K562 (cell line): ENCODE results near the gene LYPLA2. TPM values are rescaled to one million over a fixed set of nuclear protein-coding genes. Genes with fewer than 3 reads are reported as not detected.

Experiments
- ATF1 ChIP-seq, 2 experiments: fragments of 450-650 bp in 1 of 2; IDR thresholded peaks; 2 replicates each; pipeline ENCODE4 v1.6.1; 2016; ENCODE audit warnings: missing compliant biosample characterization in 1 of 2, missing genetic modification characterization in 1 of 2
- BRD9 ChIP-seq: fragments of 450-650 bp; IDR thresholded peaks from 2 replicates; pipeline ENCODE4 v1.6.1; 2018; ENCODE audit warnings: low read depth; ENCODE audit not compliant: partially characterized antibody
- CEBPB ChIP-seq: fragments of 450-650 bp; IDR thresholded peaks from 2 replicates; pipeline ENCODE4 v1.6.1; 2016; ENCODE audit warnings: missing genetic modification characterization, missing compliant biosample characterization
- CEBPG ChIP-seq, 3 experiments: fragments of 200-800 bp in 1 of 3; sonication (Bioruptor generic) in 1 of 3; sonication (generic) in 1 of 3; formaldehyde crosslinking in 1 of 3; IDR thresholded peaks in 2 of 3; conservative IDR thresholded peaks in 1 of 3; 2 replicates each; pipeline versions ENCODE4 v1.6.1 to v1.8.0; 2016 to 2022; ENCODE audit warnings: missing compliant biosample characterization in 2 of 3, missing genetic modification characterization in 2 of 3, mild to moderate bottlenecking in 1 of 3, missing genetic modification reagents in 1 of 3
- CREM ChIP-seq: IDR thresholded peaks from 2 replicates; pipeline ENCODE4 v1.6.1; 2014; ENCODE audit warnings: antibody characterized with exemption, low read depth
- E2F3 ChIP-seq: fragments of 250-450 bp; sonication (Bioruptor Pico); IDR thresholded peaks from 2 replicates; pipeline ENCODE4 v1.4.0; 2020; ENCODE audit warnings: mild to moderate bottlenecking
- HNRNPK ChIP-seq: fragments of 200-400 bp; formaldehyde crosslinking; IDR thresholded peaks from one replicate; pipeline ENCODE4 v1.6.1; 2018; ENCODE audit warnings: mild to moderate bottlenecking, low read depth, low read length; ENCODE audit not compliant: poor library complexity, severe bottlenecking
- JUN ChIP-seq, 2 experiments: sonication (generic) in 1 of 2; formaldehyde crosslinking in 1 of 2; IDR thresholded peaks; 2 replicates each; pipeline versions ENCODE4 v1.6.1 to v1.8.0; 2012 to 2022; ENCODE audit warnings: borderline replicate concordance in 2 of 2, mild to moderate bottlenecking in 2 of 2, improper control_type of control experiment in 1 of 2, low read depth in 1 of 2, low read length in 1 of 2, missing genetic modification reagents in 1 of 2
- MAFG ChIP-seq: fragments of 450-650 bp; conservative IDR thresholded peaks from 2 replicates; pipeline ENCODE4 v1.6.1; 2016; ENCODE audit warnings: missing genetic modification characterization, missing compliant biosample characterization
- MAZ ChIP-seq, 2 experiments: fragments of 450-650 bp in 1 of 2; sonication (generic) in 1 of 2; formaldehyde crosslinking; IDR thresholded peaks in 1 of 2; conservative IDR thresholded peaks in 1 of 2; 2 replicates each; pipeline versions ENCODE4 v1.4.0 to v1.5.0; 2020; ENCODE audit warnings: mild to moderate bottlenecking in 1 of 2, missing genetic modification reagents in 1 of 2
- MTA3 ChIP-seq: fragments of 450-650 bp; formaldehyde crosslinking; IDR thresholded peaks from 2 replicates; pipeline ENCODE4 v1.6.1; 2017; ENCODE audit warnings: mild to moderate bottlenecking, borderline replicate concordance
- NFE2L1 ChIP-seq: fragments of 450-650 bp; IDR thresholded peaks from 2 replicates; pipeline ENCODE4 v1.6.1; 2016; ENCODE audit warnings: missing genetic modification characterization, low read depth, mild to moderate bottlenecking, missing compliant biosample characterization, moderate library complexity, borderline replicate concordance
- NKRF ChIP-seq: fragments of 450-650 bp; IDR thresholded peaks from 2 replicates; pipeline ENCODE4 v1.6.1; 2016; ENCODE audit warnings: borderline replicate concordance
- PHTF2 ChIP-seq: fragments of 250-450 bp; sonication (Bioruptor Pico); IDR thresholded peaks from 2 replicates; pipeline ENCODE4 v1.5.0; 2021; ENCODE audit warnings: mild to moderate bottlenecking
- SIN3A ChIP-seq, 2 experiments: fragments of 150-350 bp in 1 of 2; IDR thresholded peaks; 2 replicates each; pipeline ENCODE4 v1.6.1; 2011 to 2016; ENCODE audit warnings: borderline replicate concordance in 2 of 2, low read depth in 2 of 2, low read length in 2 of 2, mild to moderate bottlenecking in 2 of 2, moderate library complexity in 2 of 2; ENCODE audit not compliant: control insufficient read depth in 1 of 2
- SP1 ChIP-seq: sonication (generic); formaldehyde crosslinking; IDR thresholded peaks from 2 replicates; pipeline ENCODE4 v1.8.1; 2022; ENCODE audit warnings: mild to moderate bottlenecking, missing genetic modification reagents
- SRF ChIP-seq, 2 experiments: fragments of 250-450, 450-650 bp in 1 of 2; sonication (Bioruptor Pico) in 1 of 2; sonication (generic) in 1 of 2; formaldehyde crosslinking; IDR thresholded peaks; 2 replicates each; pipeline versions ENCODE4 v1.5.0 to v1.5.1; 2020 to 2022; ENCODE audit warnings: mild to moderate bottlenecking in 1 of 2, missing genetic modification reagents in 1 of 2
- ZBTB7A ChIP-seq: IDR thresholded peaks from 2 replicates; pipeline ENCODE4 v1.6.1; 2011; ENCODE audit warnings: low read depth, mild to moderate bottlenecking, low read length, moderate library complexity, borderline replicate concordance; ENCODE audit not compliant: control insufficient read depth
- ZNF347 ChIP-seq: fragments of 450-650 bp; formaldehyde crosslinking; IDR thresholded peaks from 2 replicates; pipeline ENCODE4 v1.4.0; 2020; ENCODE audit warnings: low read depth, mild to moderate bottlenecking, moderate library complexity
- polyA plus RNA-seq, 8 experiments: library from polyadenylated mRNA; depleted of rRNA in 4 of 8; stranded (reverse) in 5 of 8; unstranded in 3 of 8; fragments of >200 nt; fragmentation: Nextera tagmentation in 2 of 8; fragmentation: Illumina TruSeq in 1 of 8; extraction: Ambion mirVana in 2 of 8; extraction: Trizol in 1 of 8; gene quantifications; 2 replicates each; pipeline versions ENCODE4 v1.2.1 to v1.2.3, GENCODE V29; 2011 to 2014; ENCODE audit warnings: inconsistent platforms in 1 of 8, missing spikeins in 1 of 8
- total RNA-seq, 7 experiments: library from RNA; depleted of rRNA in 6 of 7; stranded (reverse); fragments of >200 nt in 6 of 7; fragmentation: Illumina TruSeq in 2 of 7; extraction: Trizol in 2 of 7; gene quantifications; 2 replicates each; pipeline versions ENCODE4 v1.2.1 to v1.2.3, GENCODE V29; 2011 to 2021; ENCODE audit warnings: low replicate concordance in 1 of 7
- TF ChIP-seq, protein P1 (sequence below): sonication (generic); formaldehyde crosslinking; IDR thresholded peaks from 2 replicates; pipeline ENCODE4 v1.9.0; 2022; ENCODE audit warnings: mild to moderate bottlenecking, missing genetic modification reagents
- TF ChIP-seq, protein P2 (sequence below): fragments of 250-450 bp; sonication (Bioruptor Pico); IDR thresholded peaks from 2 replicates; pipeline ENCODE4 v1.4.0; 2020; ENCODE audit warnings: mild to moderate bottlenecking

LYPLA2 gene
- total and polyA plus RNA-seq, 9 of the 15 experiments (the other 6 are each of a cell fraction or from before 2014, with no cell fraction given) = 3.9 to 128 (median 60.1) TPM

DNA sequence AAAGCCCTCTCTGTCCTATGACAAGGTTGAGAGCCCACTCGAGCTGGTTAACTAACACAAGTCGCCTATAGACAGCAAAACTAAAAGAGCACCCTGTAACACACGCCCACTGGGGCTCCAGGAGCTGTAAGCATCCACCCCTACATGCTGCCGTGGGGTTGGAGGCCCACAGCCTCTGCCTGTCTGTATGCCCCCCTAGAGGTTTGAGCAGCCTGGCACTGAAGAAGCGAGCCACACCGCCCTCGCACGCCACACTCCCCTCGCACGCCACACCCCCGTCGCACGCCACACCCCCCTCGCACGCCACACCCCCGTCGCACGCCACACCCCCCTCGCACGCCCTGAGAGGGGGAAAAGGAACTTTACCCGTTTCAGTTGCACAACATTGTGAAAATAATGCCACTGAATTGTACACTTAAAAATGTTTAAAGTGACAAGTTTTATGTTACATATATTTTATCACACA lies 47.5 kb downstream of the LYPLA2 start (continued):
- TF ChIP-seq ZBTB7A = peak; percentile 20; the same call in 1 of the 2 replicates
- TF ChIP-seq PHTF2 (CRISPR knock-in tag) = no peak
- TF ChIP-seq HNRNPK = no peak
- peak; percentile 78; the same call in 1 of the 2 replicates for TF ChIP-seq CEBPG (CRISPR knock-in tag; IDR thresholded peaks at IDR 0.05)
- TF ChIP-seq CEBPG (tag; conservative IDR thresholded peaks at IDR 0.05 in 1 of 2, IDR thresholded peaks at IDR 0.05 in 1 of 2) = peak; percentile 64 to 72; a peak in 3 of 4 replicates
- peak; percentile 59 to 82; a peak in 3 of 4 replicates for TF ChIP-seq SIN3A (IDR thresholded peaks at IDR 0.05; ENCODE audit: borderline replicate concordance in 2 of 2, control insufficient read depth in 1 of 2, low read depth in 2 of 2, low read length in 2 of 2)
- no peak for TF ChIP-seq JUN (IDR thresholded peaks at IDR 0.05; ENCODE audit: borderline replicate concordance, low read depth, low read length)
- no peak for TF ChIP-seq JUN (CRISPR knock-in tag; IDR thresholded peaks at IDR 0.05; ENCODE audit: borderline replicate concordance)
- TF ChIP-seq SP1 = peak; percentile 67
- TF ChIP-seq, protein P1, sequence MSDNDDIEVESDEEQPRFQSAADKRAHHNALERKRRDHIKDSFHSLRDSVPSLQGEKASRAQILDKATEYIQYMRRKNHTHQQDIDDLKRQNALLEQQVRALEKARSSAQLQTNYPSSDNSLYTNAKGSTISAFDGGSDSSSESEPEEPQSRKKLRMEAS (CRISPR knock-in tag) = peak; percentile 62; the same call in 1 of the 2 replicates
- TF ChIP-seq E2F3 (CRISPR knock-in tag) = 0 out of 2 replicates have a peak, but pooled peaks have one; percentile 42
- TF ChIP-seq SRF (CRISPR knock-in tag; IDR thresholded peaks at IDR 0.05) = no peak
- TF ChIP-seq ZNF347 (CRISPR knock-in tag) = no peak
- peak; percentile 68 for TF ChIP-seq CREM
- peak in 1 of 2 experiments; percentile 43; a peak in 1 of 4 replicates for TF ChIP-seq MAZ (CRISPR knock-in tag; conservative IDR thresholded peaks at IDR 0.05 in 1 of 2, IDR thresholded peaks at IDR 0.05 in 1 of 2)
- no peak for TF ChIP-seq BRD9
- no peak for TF ChIP-seq ATF1 (CRISPR knock-in tag; IDR thresholded peaks at IDR 0.05)
- 0 out of 2 replicates have a peak, but pooled peaks have one; percentile 15 for TF ChIP-seq ATF1 (tag; IDR thresholded peaks at IDR 0.05)
- peak; percentile 88 for TF ChIP-seq CEBPB
- no peak for TF ChIP-seq MAFG (tag)
- TF ChIP-seq, protein P2, sequence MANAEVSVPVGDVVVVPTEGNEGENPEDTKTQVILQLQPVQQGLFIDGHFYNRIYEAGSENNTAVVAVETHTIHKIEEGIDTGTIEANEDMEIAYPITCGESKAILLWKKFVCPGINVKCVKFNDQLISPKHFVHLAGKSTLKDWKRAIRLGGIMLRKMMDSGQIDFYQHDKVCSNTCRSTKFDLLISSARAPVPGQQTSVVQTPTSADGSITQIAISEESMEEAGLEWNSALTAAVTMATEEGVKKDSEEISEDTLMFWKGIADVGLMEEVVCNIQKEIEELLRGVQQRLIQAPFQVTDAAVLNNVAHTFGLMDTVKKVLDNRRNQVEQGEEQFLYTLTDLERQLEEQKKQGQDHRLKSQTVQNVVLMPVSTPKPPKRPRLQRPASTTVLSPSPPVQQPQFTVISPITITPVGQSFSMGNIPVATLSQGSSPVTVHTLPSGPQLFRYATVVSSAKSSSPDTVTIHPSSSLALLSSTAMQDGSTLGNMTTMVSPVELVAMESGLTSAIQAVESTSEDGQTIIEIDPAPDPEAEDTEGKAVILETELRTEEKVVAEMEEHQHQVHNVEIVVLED (CRISPR knock-in tag) = no peak; the same call in 1 of the 2 replicates
- peak; percentile 32; the same call in 1 of the 2 replicates for TF ChIP-seq MTA3
- TF ChIP-seq NFE2L1 (tag) = no peak
- peak; percentile 63; the same call in 1 of the 2 replicates for TF ChIP-seq NKRF
